Measurements from ENCODE around the gene RPS2.

Gene RPS2

DNA sequence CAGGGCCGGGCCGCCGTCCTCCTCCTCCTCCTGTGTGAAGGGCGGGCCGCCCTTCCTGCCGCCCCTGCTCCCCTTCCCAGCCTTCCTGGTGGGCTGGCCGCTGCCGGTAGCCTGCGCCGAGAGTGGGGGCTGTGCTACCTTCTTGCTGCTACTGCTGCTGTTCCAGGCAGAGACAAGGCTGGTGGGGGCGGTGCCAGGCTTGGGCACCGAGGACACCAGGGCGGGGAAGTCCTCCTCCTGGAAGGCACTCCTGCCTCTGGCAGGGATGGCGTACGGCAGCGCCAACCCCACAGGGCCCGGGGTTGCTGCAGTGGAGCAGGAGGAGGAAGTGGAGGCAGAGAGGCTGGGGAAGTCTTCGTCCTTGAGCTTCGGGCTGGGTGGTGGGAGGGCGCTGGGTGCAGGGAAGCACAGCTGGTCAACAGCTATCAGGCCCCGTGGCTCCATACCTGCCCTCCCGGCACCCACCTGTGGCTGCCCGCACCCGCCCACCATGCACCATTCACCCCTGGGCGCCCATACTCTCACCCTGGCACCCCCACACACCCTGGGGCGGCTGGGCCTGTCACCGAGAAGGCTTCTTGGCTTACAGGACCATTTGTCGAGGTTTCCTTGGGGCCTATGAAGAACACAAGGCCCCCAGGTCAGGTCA lies 35.4 kb upstream of the RPS2 start:
- DNase-seq (ENCODE audit: low read depth in 1 of 2, low spot score in 1 of 2), result no peak

- DNase-seq (ENCODE audit: low read depth in 1 of 2, low spot score in 1 of 2), result no peak
Measured at GRCh38 chr16:1998852-1999801, 34.5 kb upstream of the RPS2 start.

DNA sequence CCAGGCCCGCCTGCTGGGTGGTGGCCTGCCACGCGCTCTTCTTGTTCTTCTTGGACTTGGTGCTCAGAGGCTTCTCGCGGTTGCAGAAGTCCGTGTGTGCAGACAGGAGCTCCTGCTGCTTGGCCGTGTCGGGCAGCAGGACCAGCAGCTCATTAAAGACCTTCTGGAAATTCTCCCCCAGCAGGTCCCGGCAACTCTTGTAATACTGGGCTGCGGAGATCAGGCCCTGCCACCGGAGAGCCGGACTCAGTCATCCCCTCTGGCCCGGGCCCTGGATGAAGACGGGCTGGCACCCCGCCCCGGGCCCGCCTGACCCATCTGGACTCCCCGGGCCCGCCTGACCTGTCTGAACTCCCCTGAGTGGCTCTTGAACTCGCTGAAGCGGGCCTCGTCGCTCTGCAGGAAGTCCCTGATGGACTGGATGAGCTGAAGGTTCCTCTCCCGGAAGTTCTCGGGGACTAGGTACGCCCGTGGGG lies 33.8 kb upstream of the RPS2 start:
- no peak for DNase-seq (ENCODE audit: low read depth in 1 of 2, low spot score in 1 of 2)

DNA sequence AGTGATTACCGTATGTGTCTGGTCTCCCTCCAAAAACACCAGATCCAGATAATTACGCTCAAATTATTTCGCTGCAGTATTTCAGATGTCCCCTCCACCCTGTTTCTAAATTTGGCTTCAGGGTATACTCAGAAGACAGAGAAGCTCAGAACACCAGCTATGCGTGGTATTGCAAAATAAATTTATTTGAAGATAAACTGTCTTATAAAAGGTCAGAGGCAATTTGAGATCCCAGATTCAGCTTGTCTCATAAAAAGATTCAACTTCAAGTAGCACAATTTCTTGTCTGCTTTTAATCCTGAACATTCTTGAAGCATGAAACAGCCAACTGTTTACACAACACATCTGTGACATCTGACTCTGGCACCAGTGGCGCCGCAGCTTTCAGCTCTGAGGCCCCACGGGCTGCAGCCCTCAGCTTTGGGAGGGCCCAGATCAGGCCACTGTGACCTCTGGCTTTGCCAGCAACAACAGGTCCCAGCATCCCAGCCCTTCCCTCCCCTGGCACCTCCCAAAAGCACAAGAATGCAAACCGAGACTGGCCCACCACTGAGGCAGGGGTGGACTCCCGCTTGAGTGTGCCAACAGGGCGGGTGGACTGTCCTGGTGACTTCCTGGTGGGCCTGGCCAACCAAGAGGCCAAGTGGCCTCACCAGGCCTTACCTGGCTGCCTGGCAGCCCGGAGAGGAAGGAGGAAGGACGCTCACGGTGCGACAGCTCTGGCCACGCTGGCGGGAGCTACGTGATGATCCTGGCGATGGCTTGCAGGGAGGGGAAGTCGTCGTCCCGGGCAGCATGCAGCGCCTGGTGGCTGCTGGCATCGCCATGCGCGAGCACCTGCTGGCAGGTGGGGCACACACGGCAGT lies 33.1 kb upstream of the RPS2 start:
- DNase-seq (ENCODE audit: low read depth in 1 of 2, low spot score in 1 of 2), result no peak

- DNase-seq (ENCODE audit: low read depth in 1 of 2, low spot score in 1 of 2), result no peak
Measured at GRCh38 chr16:1993731-1994131, 29.1 kb upstream of the RPS2 start.

DNA sequence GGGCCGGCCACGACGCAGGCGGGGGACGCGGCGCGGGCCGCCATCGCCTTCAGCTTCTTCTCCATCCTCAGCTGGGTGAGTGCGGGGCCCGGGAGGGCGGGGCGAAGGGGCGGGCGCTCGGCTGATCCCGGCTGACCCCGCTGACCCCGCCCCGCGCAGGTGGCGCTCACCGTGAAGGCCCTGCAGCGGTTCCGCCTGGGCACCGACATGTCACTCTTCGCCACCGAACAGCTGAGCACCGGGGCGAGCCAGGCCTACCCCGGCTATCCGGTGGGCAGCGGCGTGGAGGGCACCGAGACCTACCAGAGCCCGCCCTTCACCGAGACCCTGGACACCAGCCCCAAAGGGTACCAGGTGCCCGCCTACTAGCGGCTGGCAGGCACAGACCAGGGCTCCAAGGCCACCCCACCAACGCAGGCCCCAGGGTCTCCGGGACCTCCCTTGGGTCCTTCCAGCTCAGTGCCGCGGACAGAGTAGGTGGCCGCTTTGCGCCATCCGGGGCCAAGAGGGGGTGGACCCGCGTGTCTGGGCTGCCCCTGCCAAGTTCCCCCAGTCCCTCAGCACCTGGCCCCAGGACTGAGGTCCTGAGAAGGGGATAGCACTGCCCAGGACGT lies 28.2 kb upstream of the RPS2 start:
- DNase-seq (ENCODE audit: low read depth in 1 of 2, low spot score in 1 of 2), result no peak

DNA sequence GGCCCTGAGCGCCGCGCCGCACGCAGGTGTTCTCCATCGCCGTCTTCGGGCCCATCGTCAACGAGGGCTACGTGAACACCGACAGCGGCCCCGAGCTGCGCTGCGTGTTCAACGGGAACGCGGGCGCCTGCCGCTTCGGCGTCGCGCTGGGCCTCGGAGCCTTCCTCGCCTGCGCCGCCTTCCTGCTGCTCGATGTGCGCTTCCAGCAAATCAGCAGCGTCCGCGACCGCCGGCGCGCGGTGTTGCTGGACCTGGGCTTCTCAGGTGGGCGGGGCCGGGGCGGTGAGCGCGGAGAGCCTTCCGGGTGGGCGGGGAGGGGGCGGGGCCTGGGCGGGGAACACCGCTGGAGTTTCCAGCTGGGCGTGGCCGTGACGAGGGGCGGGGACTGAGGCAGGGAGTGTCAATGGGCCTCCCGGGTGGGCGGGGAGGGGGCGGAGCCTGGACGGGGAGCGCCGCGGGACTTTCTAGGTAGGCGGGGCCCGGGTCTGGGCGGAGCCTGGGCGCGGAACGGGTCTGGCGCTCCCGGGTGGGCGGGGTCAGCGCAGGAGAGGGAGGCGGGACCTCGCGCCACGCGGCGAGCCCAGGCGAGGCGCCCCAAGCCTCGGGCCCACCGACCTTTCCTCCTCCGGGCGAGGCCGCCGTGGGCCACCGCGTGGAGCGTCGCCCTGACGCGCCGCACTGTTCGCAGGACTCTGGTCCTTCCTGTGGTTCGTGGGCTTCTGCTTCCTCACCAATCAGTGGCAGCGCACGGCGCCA lies 27.5 kb upstream of the RPS2 start:
- peak; percentile 97 to 99 for DNase-seq (ENCODE audit: low read depth in 1 of 2, low spot score in 1 of 2)

GRCh38 chr16:1991588-1991947 lies 26.9 kb upstream of the RPS2 start:
- no peak for DNase-seq (ENCODE audit: low read depth in 1 of 2, low spot score in 1 of 2)

- peak in 1 of 2 donors; percentile 26 for DNase-seq (ENCODE audit: low read depth in 1 of 2, low spot score in 1 of 2)
Measured at GRCh38 chr16:1991135-1991551, 26.5 kb upstream of the RPS2 start.

- no peak for DNase-seq (ENCODE audit: low read depth in 1 of 2, low spot score in 1 of 2)
Measured at GRCh38 chr16:1990351-1991134, 25.9 kb upstream of the RPS2 start.

- DNase-seq (ENCODE audit: low read depth in 1 of 2, low spot score in 1 of 2), result no peak
Measured at GRCh38 chr16:1990101-1990350, 25.4 kb upstream of the RPS2 start.

DNA sequence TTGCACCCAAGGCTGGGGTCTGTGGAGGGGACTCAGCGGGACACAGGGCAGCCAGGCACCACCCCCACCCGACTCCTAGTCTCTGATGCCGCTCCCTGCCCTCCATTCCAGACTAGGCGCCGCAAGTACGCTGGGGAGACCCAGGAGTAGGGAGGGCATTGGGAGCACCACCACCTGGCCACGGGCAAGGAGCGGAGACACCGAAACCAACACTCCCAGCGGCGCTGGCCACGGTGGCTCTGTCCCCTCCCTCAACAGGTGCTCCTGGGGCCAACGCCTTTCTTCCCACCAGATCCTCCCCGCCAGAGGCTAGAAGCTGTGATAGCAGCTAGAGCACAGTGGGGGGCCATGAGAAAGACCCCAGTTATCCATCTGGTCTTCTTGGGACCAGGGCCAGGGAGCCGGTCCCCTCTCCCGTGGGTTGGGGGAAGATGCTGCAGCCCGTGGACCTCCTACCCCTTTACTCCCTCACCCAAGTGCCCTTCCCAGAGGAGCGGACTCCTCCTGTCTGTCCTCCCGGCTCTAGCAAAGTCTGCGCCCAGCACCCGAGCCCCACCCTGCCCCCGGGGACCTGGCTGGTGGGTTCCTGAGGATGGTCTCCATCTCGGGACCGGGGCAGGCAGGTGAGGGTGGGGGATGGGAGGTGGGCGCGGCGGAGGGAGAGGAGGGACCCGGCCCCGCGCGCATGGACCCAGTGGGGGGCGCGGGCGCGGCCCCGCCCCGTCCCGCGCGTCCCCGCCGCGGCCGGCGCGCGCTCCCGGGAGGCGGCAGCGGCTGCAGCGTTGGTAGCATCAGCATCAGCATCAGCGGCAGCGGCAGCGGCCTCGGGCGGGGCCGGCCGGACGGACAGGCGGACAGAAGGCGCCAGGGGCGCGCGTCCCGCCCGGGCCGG lies 24.8 kb upstream of the RPS2 start, which contains the start of gene SYNGR3:
TSS of gene SYNGR3 (plus strand) at position 762 of the 892 bp plus-strand sequence. CDS start 133 bp downstream, outside the sequence.
- DNase-seq (ENCODE audit: low read depth in 1 of 2, low spot score in 1 of 2), result no peak

DNA sequence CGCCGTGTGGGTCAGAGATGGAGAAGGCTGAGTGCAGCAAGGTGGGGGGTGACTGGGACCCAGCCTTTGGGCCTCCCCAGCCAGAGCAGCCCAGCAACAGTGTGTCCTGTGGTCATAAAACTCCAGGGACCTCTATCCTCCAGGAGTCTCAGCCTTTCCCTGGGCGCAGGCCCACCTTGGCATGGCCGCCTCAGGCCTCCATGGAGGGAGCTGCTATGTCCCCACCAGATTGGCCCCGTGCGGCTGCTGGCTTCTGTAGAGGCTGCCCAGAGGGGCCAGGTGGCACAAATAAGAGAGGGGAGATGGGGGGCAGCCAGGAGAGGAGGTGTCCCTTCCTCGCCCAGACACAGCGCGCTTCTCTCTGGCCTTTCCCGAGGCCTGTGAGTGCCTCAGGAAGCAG lies 22.6 kb upstream of the RPS2 start:
- no peak for DNase-seq (ENCODE audit: low read depth in 1 of 2, low spot score in 1 of 2)

GRCh38 chr16:1985466-1986150 lies 21.0 kb upstream of the RPS2 start:
- DNase-seq (ENCODE audit: low read depth in 1 of 2, low spot score in 1 of 2), result no peak

DNA sequence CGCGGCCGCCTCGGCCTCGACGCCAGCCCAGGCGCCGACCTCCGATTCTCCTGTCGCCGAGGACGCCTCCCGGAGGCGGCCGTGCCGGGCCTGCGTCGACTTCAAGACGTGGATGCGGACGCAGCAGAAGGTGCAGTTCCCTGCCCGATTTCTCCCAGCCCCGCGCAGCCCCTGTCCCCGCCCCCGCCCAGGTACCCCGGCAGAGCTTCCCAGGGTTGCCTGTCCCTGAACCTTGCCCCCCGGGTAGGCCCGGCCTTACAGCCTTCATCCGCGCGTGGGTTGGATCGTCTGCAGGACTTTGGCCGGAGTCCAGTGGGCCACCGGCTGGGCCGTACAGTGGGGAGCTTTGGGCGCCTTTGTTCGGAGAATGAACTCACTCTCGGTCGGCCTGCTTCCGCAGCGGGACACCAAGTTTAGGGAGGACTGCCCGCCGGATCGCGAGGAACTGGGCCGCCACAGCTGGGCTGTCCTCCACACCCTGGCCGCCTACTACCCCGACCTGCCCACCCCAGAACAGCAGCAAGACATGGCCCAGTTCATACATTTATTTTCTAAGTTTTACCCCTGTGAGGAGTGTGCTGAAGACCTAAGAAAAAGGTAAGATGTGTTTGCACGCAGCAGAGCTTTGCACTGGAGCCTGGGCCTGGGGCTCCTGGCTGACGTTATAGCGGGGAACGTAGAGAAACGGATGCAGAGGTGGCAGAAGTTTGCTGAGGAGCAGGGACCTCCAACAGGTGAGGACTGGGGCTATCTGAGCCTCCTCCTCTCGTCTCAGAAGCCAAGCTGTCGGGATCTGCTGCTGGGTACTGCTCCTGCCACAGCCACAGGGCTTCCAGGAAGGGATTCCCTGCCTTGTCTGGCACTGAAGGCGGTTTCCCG lies 20.0 kb upstream of the RPS2 start:
- no peak for DNase-seq (ENCODE audit: low read depth in 1 of 2, low spot score in 1 of 2)

- peak in 1 of 2 donors; percentile 42 for DNase-seq (ENCODE audit: low read depth in 1 of 2, low spot score in 1 of 2)
Measured at GRCh38 chr16:1983544-1984346, 19.1 kb upstream of the RPS2 start, which contains the start of gene GFER. GFER (plus strand) TSS chr16:1984193; CDS start chr16:1984219, 26 bp downstream.
